Ecto neural progenitor cell (in vitro differentiated cells): ENCODE results near the gene PF4V1.
A peak's percentile ranks its signal among the peaks of the same experiment; 100 is the strongest.

Experiments used
- DNase-seq: peaks from one replicate; pipeline ENCODE4 v3.0.0-alpha.2; 2018; ENCODE audit warnings: low spot score

Gene PF4V1

GRCh38 chr4:73847526-73848182 lies 5.4 kb upstream of the PF4V1 start:
- DNase-seq: no peak

- no peak for DNase-seq
Observed at GRCh38 chr4:73848183-73848777, 4.8 kb upstream of the PF4V1 start.

GRCh38 chr4:73850261-73850970 lies 2.7 kb upstream of the PF4V1 start:
- DNase-seq: no peak

GRCh38 chr4:73851293-73851692 lies 1.8 kb upstream of the PF4V1 start:
- DNase-seq: no peak

- no peak for DNase-seq
Observed at GRCh38 chr4:73852771-73853170, 325 bp upstream of the PF4V1 start.

GRCh38 chr4:73853718-73854473 lies 800 bp downstream of the PF4V1 start:
- no peak for DNase-seq

GRCh38 chr4:73855406-73855805 lies 2.3 kb downstream of the PF4V1 start:
- no peak for DNase-seq

- no peak for DNase-seq
Observed at GRCh38 chr4:73856518-73856917, 3.4 kb downstream of the PF4V1 start.

- no peak for DNase-seq
Observed at GRCh38 chr4:73859614-73860088, 6.6 kb downstream of the PF4V1 start.

- no peak for DNase-seq
Observed at GRCh38 chr4:73860181-73860580, 7.1 kb downstream of the PF4V1 start.

- DNase-seq: no peak
Observed at GRCh38 chr4:73860917-73861316, 7.8 kb downstream of the PF4V1 start.

GRCh38 chr4:73862322-73862721 lies 9.2 kb downstream of the PF4V1 start:
- no peak for DNase-seq

GRCh38 chr4:73864365-73864764 lies 11.3 kb downstream of the PF4V1 start:
- no peak for DNase-seq

GRCh38 chr4:73864961-73865360 lies 11.9 kb downstream of the PF4V1 start:
- DNase-seq: no peak

- no peak for DNase-seq
Observed at GRCh38 chr4:73865431-73866096, 12.5 kb downstream of the PF4V1 start.

- DNase-seq: no peak
Observed at GRCh38 chr4:73866246-73866645, 13.2 kb downstream of the PF4V1 start.

GRCh38 chr4:73867783-73868182 lies 14.7 kb downstream of the PF4V1 start:
- DNase-seq: no peak

- no peak for DNase-seq
Observed at GRCh38 chr4:73868206-73869129, 15.4 kb downstream of the PF4V1 start.

- DNase-seq: peak; percentile 66
Observed at GRCh38 chr4:73869130-73870055, 16.3 kb downstream of the PF4V1 start, which contains the start of gene CXCL1. TSS of gene CXCL1 (plus strand) at chr4:73869393. CDS start at chr4:73869471, 78 bp downstream.

- DNase-seq: no peak
Observed at GRCh38 chr4:73870260-73870659, 17.2 kb downstream of the PF4V1 start.
